ENCODE measurements around the gene TBRG1.
"Not testable (repeated sequence)": the region's sequence is repeated elsewhere in the genome, so short reads cannot be mapped to it uniquely, and the experiment has no call there.

Gene TBRG1

GRCh38 chr11:124622531-124623451 lies at the start of gene TBRG1:
Gene TBRG1 (plus strand): TSS chr11:124622864. CDS start chr11:124623084, 220 bp downstream.
- peak; percentile 92 for DNase-seq

GRCh38 chr11:124577716-124578427 lies 44.8 kb upstream of the TBRG1 start:
- DNase-seq = no peak

- DNase-seq = no peak
These were observed 43.9 kb upstream of the TBRG1 start for GRCh38 chr11:124578761-124579160.

GRCh38 chr11:124581817-124582216 lies 40.8 kb upstream of the TBRG1 start:
- no peak for DNase-seq

GRCh38 chr11:124582565-124582964 lies 40.1 kb upstream of the TBRG1 start:
- no peak for DNase-seq

GRCh38 chr11:124583781-124584180 lies 38.9 kb upstream of the TBRG1 start:
- no peak for DNase-seq

- no peak for DNase-seq
These were observed 37.8 kb upstream of the TBRG1 start for GRCh38 chr11:124584681-124585372.

GRCh38 chr11:124586238-124586860 lies 36.3 kb upstream of the TBRG1 start:
- peak; percentile 51 for DNase-seq

- no peak for DNase-seq
These were observed 31.2 kb upstream of the TBRG1 start for GRCh38 chr11:124591430-124591829.

- DNase-seq = no peak
These were observed 30.0 kb upstream of the TBRG1 start for GRCh38 chr11:124592627-124593026.

GRCh38 chr11:124595302-124595701 lies 27.4 kb upstream of the TBRG1 start:
- DNase-seq = no peak

- no peak for DNase-seq
These were observed 25.0 kb upstream of the TBRG1 start for GRCh38 chr11:124597626-124598025.

GRCh38 chr11:124600621-124601320 lies 21.9 kb upstream of the TBRG1 start:
- DNase-seq = no peak

- no peak for DNase-seq
These were observed 20.5 kb upstream of the TBRG1 start for GRCh38 chr11:124602193-124602592.

GRCh38 chr11:124602723-124603122 lies 19.9 kb upstream of the TBRG1 start:
- DNase-seq = not testable (repeated sequence)

GRCh38 chr11:124605719-124606118 lies 16.9 kb upstream of the TBRG1 start:
- DNase-seq = no peak

- DNase-seq = no peak
These were observed 14.5 kb upstream of the TBRG1 start for GRCh38 chr11:124608147-124608546.

- DNase-seq = no peak
These were observed 12.4 kb upstream of the TBRG1 start for GRCh38 chr11:124610295-124610694.

GRCh38 chr11:124611064-124611463 lies 11.6 kb upstream of the TBRG1 start, which contains the start of gene PANX3:
Gene PANX3 (plus strand): TSS chr11:124611428. CDS start chr11:124611557, 129 bp downstream.
- no peak for DNase-seq

GRCh38 chr11:124612045-124612444 lies 10.6 kb upstream of the TBRG1 start:
- peak; percentile 40 for DNase-seq

- no peak for DNase-seq
These were observed 10.0 kb upstream of the TBRG1 start for GRCh38 chr11:124612567-124613246.

GRCh38 chr11:124618863-124619262 lies 3.8 kb upstream of the TBRG1 start:
- no peak for DNase-seq
